ENCODE data around the gene DNLZ.

DNA sequence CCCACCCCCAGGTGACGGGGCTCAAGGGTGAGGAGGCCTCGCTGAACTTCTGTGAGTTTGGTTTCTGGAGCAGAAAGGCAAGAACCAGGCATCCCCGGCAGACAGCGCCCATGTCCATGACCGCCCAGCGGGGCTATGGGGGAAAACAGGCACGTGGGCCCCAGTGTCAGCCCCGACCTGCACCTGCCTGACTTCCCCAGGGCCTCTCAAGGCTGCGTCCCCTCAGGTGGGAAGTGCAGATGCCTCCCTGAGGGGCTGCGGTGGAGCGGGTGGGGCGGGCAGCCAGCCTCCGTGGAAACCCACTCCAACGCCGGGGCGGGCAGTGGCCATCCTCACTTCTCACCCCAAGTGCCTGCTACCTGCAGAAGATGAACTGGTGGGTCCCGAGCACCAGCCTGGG is 16.8 kb upstream of the DNLZ start:
- TF ChIP-seq, protein P1, sequence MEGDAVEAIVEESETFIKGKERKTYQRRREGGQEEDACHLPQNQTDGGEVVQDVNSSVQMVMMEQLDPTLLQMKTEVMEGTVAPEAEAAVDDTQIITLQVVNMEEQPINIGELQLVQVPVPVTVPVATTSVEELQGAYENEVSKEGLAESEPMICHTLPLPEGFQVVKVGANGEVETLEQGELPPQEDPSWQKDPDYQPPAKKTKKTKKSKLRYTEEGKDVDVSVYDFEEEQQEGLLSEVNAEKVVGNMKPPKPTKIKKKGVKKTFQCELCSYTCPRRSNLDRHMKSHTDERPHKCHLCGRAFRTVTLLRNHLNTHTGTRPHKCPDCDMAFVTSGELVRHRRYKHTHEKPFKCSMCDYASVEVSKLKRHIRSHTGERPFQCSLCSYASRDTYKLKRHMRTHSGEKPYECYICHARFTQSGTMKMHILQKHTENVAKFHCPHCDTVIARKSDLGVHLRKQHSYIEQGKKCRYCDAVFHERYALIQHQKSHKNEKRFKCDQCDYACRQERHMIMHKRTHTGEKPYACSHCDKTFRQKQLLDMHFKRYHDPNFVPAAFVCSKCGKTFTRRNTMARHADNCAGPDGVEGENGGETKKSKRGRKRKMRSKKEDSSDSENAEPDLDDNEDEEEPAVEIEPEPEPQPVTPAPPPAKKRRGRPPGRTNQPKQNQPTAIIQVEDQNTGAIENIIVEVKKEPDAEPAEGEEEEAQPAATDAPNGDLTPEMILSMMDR (IDR thresholded peaks at IDR 0.05 in 8 of 11, conservative IDR thresholded peaks at IDR 0.05 in 3 of 11): no peak
- no peak for TF ChIP-seq POLR2A (IDR thresholded peaks at IDR 0.05)
- TF ChIP-seq POLR2AphosphoS5 (IDR thresholded peaks at IDR 0.05): no peak

All from spleen (tissue), 7 donors.